DOHH2 (cell line): ENCODE results near the gene GRAMD2B.
A peak's percentile ranks its signal among the peaks of the same experiment; 100 is the strongest.

Experiments used
- H3F3A ChIP-seq: fragments of 200-600 bp; sonication (generic), shearing (Covaris generic); 2 replicates; pipeline ENCODE4 v1.6.0; 2016; ENCODE audit warnings: antibody characterized with exemption, mild to moderate bottlenecking; ENCODE audit not compliant: control insufficient read depth, insufficient read depth
- H3K27ac ChIP-seq: fragments of 200-600 bp; sonication (generic); 2 replicates; pipeline ENCODE4 v1.5.1; 2014; ENCODE audit warnings: low read depth, mild to moderate bottlenecking, low read length, moderate library complexity
- H3K27me3 ChIP-seq: fragments of 200-600 bp; sonication (generic); 2 replicates; pipeline ENCODE4 v1.6.1; 2014; ENCODE audit warnings: mild to moderate bottlenecking, low read length, mixed read lengths; ENCODE audit not compliant: control insufficient read depth
- H3K36me3 ChIP-seq: fragments of 200-600 bp; sonication (generic); 2 replicates; pipeline ENCODE4 v1.6.1; 2014; ENCODE audit warnings: mild to moderate bottlenecking, low read length, moderate library complexity, mixed read lengths; ENCODE audit not compliant: control insufficient read depth
- H3K4me1 ChIP-seq: fragments of 200-600 bp; sonication (generic); 2 replicates; pipeline ENCODE4 v1.6.1; 2014; ENCODE audit warnings: mild to moderate bottlenecking, low read length, mixed read lengths; ENCODE audit not compliant: control insufficient read depth
- H3K4me2 ChIP-seq: fragments of 200-600 bp; sonication (generic); 2 replicates; pipeline ENCODE4 v1.6.0; 2014; ENCODE audit warnings: mild to moderate bottlenecking, low read length, moderate library complexity
- H3K4me3 ChIP-seq: fragments of 200-600 bp; sonication (generic); 2 replicates; pipeline ENCODE4 v1.5.1; 2014; ENCODE audit warnings: mild to moderate bottlenecking, low read length, mixed read lengths
- H3K79me2 ChIP-seq: fragments of 200-600 bp; sonication (generic); 2 replicates; pipeline ENCODE4 v1.6.1; 2014; ENCODE audit warnings: mild to moderate bottlenecking, low read length, mixed read lengths; ENCODE audit not compliant: control insufficient read depth
- H3K9me2 ChIP-seq: fragments of 200-600 bp; sonication (generic); replicated peaks from 2 replicates; pipeline ENCODE4 v1.6.1; 2014; ENCODE audit warnings: mild to moderate bottlenecking, low read length, mixed read lengths; ENCODE audit not compliant: control insufficient read depth
- H3K9me3 ChIP-seq: fragments of 200-600 bp; sonication (generic); 2 replicates; pipeline ENCODE4 v1.6.1; 2014; ENCODE audit warnings: antibody characterized with exemption, low read length, mixed read lengths; ENCODE audit not compliant: control insufficient read depth, insufficient read depth
- H4K20me1 ChIP-seq: fragments of 200-600 bp; sonication (generic); 2 replicates; pipeline ENCODE4 v1.6.0; 2014; ENCODE audit warnings: low read depth, mild to moderate bottlenecking, antibody characterized with exemption, low read length, moderate library complexity; ENCODE audit not compliant: control insufficient read depth, insufficient read depth
- EZH2phosphoT487 ChIP-seq: fragments of 200-600 bp; sonication (generic); IDR thresholded peaks from 2 replicates; pipeline ENCODE4 v1.6.1; 2017; ENCODE audit warnings: borderline replicate concordance, mild to moderate bottlenecking, antibody characterized with exemption, low read length, moderate library complexity, mixed read lengths
- TF ChIP-seq, protein P1 (sequence below): fragments of 200-600 bp; sonication (generic); IDR thresholded peaks from one replicate; pipeline ENCODE4 v1.5.1; 2014; ENCODE audit warnings: antibody characterized with exemption, mild to moderate bottlenecking, low read depth, low read length; ENCODE audit not compliant: poor library complexity, severe bottlenecking

GRAMD2B gene

DNA sequence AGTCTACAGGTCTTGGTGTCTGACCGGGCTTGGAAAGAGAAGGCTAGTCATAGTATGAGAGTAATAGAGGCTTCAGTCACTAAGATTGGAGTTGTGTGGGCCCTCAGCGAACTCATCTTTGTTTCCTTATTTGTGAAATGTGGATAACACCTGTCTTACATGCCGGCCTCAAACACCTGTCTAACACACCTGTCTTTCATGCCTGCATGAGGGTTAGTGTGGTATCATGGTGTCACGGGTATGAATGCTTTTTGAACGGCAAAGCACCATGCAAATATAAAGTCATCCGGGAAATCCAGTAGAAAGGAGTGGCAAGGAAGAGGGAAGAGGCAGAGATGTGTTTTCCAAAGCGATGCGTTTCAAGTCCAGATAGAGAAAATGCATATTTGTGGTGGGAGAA, 25.5 kb downstream of the GRAMD2B start:
- no peaks in the 10 kb centered on the region for H4K20me1 ChIP-seq
- no peaks in the 10 kb centered on the region for H3K9me3 ChIP-seq
- H3K36me3 ChIP-seq: no peaks in the 10 kb centered on the region
- no peaks in the 10 kb centered on the region for H3F3A ChIP-seq
- no peak overlapping the region for H3K4me2 ChIP-seq
- no peak overlapping the region for H3K4me3 ChIP-seq
- TF ChIP-seq, protein P1, sequence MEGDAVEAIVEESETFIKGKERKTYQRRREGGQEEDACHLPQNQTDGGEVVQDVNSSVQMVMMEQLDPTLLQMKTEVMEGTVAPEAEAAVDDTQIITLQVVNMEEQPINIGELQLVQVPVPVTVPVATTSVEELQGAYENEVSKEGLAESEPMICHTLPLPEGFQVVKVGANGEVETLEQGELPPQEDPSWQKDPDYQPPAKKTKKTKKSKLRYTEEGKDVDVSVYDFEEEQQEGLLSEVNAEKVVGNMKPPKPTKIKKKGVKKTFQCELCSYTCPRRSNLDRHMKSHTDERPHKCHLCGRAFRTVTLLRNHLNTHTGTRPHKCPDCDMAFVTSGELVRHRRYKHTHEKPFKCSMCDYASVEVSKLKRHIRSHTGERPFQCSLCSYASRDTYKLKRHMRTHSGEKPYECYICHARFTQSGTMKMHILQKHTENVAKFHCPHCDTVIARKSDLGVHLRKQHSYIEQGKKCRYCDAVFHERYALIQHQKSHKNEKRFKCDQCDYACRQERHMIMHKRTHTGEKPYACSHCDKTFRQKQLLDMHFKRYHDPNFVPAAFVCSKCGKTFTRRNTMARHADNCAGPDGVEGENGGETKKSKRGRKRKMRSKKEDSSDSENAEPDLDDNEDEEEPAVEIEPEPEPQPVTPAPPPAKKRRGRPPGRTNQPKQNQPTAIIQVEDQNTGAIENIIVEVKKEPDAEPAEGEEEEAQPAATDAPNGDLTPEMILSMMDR: no peak
- no peak for TF ChIP-seq EZH2phosphoT487
- no peaks in the 10 kb centered on the region for H3K9me2 ChIP-seq
- H3K4me1 ChIP-seq: peaks cover 13% of the 10 kb centered on the region
- no peaks in the 10 kb centered on the region for H3K27me3 ChIP-seq
- H3K79me2 ChIP-seq: no peaks in the 10 kb centered on the region
- no peak overlapping the region for H3K27ac ChIP-seq

DNA sequence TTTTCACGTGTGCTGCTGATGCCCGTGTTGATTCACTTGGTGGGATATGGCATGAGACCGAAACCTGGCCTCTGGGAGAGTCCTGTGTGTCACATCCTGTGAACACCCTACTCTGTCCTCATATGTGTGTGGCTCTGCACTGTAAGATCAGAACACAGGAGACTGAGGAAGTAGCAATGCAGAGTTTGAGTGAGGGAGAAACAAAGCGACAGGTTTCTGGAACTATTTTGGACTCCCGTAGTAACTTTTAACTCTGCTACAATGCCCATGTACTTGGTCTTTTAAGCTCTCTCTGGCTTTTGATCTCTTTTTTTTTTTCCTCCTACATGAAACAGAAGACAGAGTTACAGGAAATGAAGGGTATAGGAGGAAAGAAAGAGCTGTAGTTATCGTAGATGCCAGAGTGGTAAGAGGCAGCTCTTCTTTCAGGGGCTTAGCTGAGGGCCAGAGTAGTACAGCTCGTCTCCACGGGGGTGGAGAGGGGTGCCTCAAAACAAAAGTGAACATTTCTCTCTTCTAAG, 26.6 kb downstream of the GRAMD2B start:
- no peaks in the 10 kb centered on the region for H3K36me3 ChIP-seq
- no peaks in the 10 kb centered on the region for H3K9me3 ChIP-seq
- H3K79me2 ChIP-seq: no peaks in the 10 kb centered on the region
- H3K4me3 ChIP-seq: peak overlapping the region; percentile 15
- no peaks in the 10 kb centered on the region for H4K20me1 ChIP-seq
- H3K27ac ChIP-seq: no peak overlapping the region
- H3K27me3 ChIP-seq: no peaks in the 10 kb centered on the region
- H3F3A ChIP-seq: no peaks in the 10 kb centered on the region
- H3K4me1 ChIP-seq: peaks cover 13% of the 10 kb centered on the region
- no peaks in the 10 kb centered on the region for H3K9me2 ChIP-seq
- peak overlapping the region; percentile 33 for H3K4me2 ChIP-seq
- TF ChIP-seq, protein P1: no peak
- no peak for TF ChIP-seq EZH2phosphoT487

DNA sequence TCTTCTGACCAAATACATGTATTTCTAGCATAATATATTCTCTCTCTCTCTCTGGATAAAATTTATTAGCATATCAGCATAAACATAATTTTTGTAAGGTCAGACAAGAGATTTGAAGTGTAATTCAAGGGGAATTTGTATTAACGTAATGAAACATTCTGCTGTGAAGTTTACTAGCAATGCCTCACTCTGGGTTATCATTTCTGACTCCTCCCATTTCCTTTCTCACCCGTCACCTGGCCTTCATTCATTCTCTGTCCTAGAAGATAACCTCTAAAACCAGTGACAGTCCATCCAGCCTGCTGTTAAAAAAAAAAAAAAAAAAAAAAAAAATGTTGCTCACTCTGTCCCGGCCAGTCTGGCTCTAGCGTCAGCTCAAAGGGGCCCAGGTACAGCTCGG, 27.1 kb downstream of the GRAMD2B start:
- peaks cover 13% of the 10 kb centered on the region for H3K4me1 ChIP-seq
- H3K9me3 ChIP-seq: no peaks in the 10 kb centered on the region
- H4K20me1 ChIP-seq: no peaks in the 10 kb centered on the region
- H3K9me2 ChIP-seq: no peaks in the 10 kb centered on the region
- no peaks in the 10 kb centered on the region for H3K27me3 ChIP-seq
- peak overlapping the region; percentile 33 for H3K4me2 ChIP-seq
- H3K4me3 ChIP-seq: peak overlapping the region; percentile 15; the same call in 1 of the 2 replicates
- TF ChIP-seq, protein P1: no peak
- H3K79me2 ChIP-seq: no peaks in the 10 kb centered on the region
- no peaks in the 10 kb centered on the region for H3K36me3 ChIP-seq
- H3K27ac ChIP-seq: no peak overlapping the region
- H3F3A ChIP-seq: no peaks in the 10 kb centered on the region
